Endothelial cell (in vitro differentiated cells): ENCODE results near the gene BET1L. TPM values are rescaled to one million over a fixed set of nuclear protein-coding genes. Genes with fewer than 3 reads are reported as not detected.

ENCODE experiments used
- DNase-seq: peaks from one replicate; pipeline ENCODE4 v3.0.0; 2021; ENCODE audit warnings: low spot score
- H3K27ac Mint-ChIP-seq: one replicate; pipeline ENCODE4 v1.8.0; 2021; ENCODE audit warnings: mixed read lengths, inconsistent platforms; ENCODE audit not compliant: unreplicated experiment
- H3K27me3 Mint-ChIP-seq: one replicate; pipeline ENCODE4 v1.8.0; 2021; ENCODE audit warnings: mild to moderate bottlenecking, moderate library complexity, mixed read lengths, inconsistent platforms; ENCODE audit not compliant: unreplicated experiment
- H3K36me3 Mint-ChIP-seq: one replicate; pipeline ENCODE4 v1.8.0; 2021; ENCODE audit warnings: mild to moderate bottlenecking, low read depth, mixed read lengths, inconsistent platforms; ENCODE audit not compliant: unreplicated experiment
- H3K4me1 Mint-ChIP-seq: one replicate; pipeline ENCODE4 v1.8.0; 2021; ENCODE audit warnings: mild to moderate bottlenecking, mixed read lengths, inconsistent platforms; ENCODE audit not compliant: unreplicated experiment
- H3K4me3 Mint-ChIP-seq: one replicate; pipeline ENCODE4 v1.8.0; 2021; ENCODE audit warnings: mild to moderate bottlenecking, mixed read lengths, inconsistent platforms; ENCODE audit not compliant: unreplicated experiment
- H3K9me3 Mint-ChIP-seq: one replicate; pipeline ENCODE4 v1.8.0; 2021; ENCODE audit warnings: mixed read lengths, inconsistent platforms; ENCODE audit not compliant: unreplicated experiment
- CTCF ChIP-seq: fragments of 200-600 bp; sonication (generic); IDR thresholded peaks from one replicate; pipeline ENCODE4 v1.5.0; 2021; ENCODE audit warnings: antibody characterized with exemption; ENCODE audit not compliant: unreplicated experiment
- total RNA-seq: library from RNA; stranded (reverse); fragmentation: NEBNext Ultra II Directional; extraction: Animal tissue kit (Norgen Biotek cat#: 25700); gene quantifications from one replicate; pipeline ENCODE4 v1.2.1, GENCODE V29; 2021; ENCODE audit not compliant: unreplicated experiment

Gene BET1L
- total RNA-seq, 1 donor from 2014 or later, result 64.4 TPM

DNA sequence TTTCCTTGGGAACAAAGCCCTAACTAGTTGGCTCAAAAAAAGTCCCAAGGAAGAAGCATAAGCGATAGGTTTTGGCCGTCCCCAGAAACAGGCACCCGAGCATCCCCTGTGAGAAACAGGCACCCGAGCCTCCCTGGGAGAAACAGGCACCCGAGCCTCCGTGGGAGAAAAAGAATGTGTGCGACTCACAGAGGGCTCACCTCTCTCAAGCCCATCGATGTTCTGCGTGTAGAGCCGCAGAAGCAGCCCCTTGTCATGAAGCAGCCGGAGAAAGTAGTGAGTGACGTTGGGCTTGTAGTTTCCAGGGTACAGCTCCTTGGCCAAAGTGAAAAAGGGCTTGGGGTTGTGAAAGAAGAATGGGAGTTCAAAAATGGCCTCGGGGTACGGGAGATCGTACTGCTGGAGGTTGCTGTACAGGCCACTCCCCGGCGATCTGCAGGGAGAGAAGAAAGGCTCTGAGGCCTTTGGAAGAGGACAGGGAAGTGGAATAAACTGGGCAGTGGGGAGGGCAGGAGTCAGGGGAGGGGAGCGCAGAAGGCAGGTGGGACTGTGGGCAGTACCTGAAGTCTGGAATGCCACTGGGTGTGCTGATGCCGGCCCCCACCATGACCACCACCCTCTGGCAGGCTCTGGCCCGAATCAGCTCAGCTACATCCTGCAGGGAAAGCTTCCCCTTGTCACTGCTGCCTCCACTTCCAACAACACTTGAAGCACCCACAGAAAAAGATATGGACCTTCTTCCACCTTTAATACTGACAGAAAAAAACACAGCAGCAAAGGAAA lies 25.8 kb upstream of the BET1L start:
- Mint-ChIP-seq H3K4me3 (no peak overlapping the region), H3K27ac (no peak overlapping the region), H3K27me3 (peaks cover 9% of the 10 kb centered on the region), H3K9me3 (no peaks in the 10 kb centered on the region), H3K4me1 (peaks cover 3% of the 10 kb centered on the region), H3K36me3 (peaks cover 5% of the 10 kb centered on the region)
- no peak for DNase-seq
- no peak for TF ChIP-seq CTCF

- Mint-ChIP-seq H3K4me3 (no peak overlapping the region), H3K27me3 (peaks cover 3% of the 10 kb centered on the region), H3K9me3 (no peaks in the 10 kb centered on the region), H3K4me1 (no peaks in the 10 kb centered on the region), H3K27ac (no peak overlapping the region), H3K36me3 (peaks cover 1% of the 10 kb centered on the region)
- no peak for DNase-seq
- TF ChIP-seq CTCF, result no peak
These were observed 23.2 kb upstream of the BET1L start for GRCh38 chr11:230431-230830.

DNA sequence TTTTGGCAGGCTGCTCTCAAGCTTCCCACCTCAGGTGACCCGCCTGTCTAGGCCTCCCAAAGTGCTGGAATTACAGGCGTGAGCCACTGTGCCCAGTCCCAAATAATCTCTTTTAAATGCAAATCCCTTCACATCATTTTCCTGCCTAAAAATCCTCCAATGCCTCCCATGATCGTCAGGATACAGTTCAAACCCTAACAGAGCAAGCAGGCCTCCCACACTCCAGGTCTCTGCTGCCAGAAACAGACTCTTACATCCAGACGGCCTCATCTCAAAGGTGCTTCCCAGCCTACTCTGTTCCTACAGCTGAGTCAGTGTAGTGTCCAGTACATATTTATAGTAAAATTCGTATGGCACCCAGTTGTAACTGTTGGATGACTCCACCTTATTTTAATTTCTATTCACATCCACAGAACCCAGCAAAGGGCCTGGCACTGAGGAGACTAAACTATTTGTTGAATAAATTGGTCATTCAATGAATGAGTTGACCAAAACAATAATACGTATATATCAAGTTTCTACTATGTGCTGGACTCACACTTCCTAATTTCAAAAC lies 20.7 kb upstream of the BET1L start:
- no peak overlapping the region for H3K27ac Mint-ChIP-seq
- no peaks in the 10 kb centered on the region for H3K9me3 Mint-ChIP-seq
- no peak for DNase-seq
- H3K4me1 Mint-ChIP-seq, result no peaks in the 10 kb centered on the region
- H3K27me3 Mint-ChIP-seq, result peaks cover 1% of the 10 kb centered on the region
- TF ChIP-seq CTCF, result no peak
- H3K4me3 Mint-ChIP-seq, result no peak overlapping the region
- peaks cover 4% of the 10 kb centered on the region for H3K36me3 Mint-ChIP-seq

DNA sequence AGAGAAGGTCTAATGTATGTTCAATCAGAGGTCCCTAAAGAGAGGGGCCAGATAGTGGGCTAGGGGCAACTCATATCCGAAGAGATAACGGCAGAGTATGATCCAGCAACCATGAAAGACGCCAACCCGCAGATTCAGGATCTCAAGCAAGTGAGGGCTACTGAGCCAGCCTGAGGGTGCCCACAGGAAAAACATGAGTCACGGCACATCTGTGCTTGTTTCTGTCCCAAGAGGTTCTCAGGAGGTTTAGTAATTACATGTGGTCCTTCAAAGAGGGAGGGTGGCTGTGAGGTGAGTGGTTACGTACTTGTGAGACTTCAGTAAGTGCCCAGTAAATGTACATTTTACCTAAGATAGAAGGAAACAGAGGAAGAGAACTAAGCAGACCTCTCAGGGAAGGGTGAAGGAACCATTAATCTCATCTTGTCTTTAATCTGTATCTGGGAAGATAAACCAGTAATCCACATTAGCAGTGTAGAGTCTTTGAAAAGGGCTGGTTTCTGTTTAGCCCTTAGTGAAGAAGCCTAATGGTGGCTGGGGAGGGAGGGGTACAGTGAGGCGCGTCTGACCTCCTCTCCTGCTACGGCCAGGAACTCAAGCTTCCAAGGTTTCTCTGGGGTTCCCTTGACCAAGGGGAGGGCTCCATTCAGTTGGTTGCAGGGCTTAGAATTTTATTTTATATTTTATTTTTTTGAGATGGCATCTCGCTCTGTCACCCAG lies 18.7 kb upstream of the BET1L start:
- H3K27ac Mint-ChIP-seq, result no peak overlapping the region
- no peak for TF ChIP-seq CTCF
- peaks cover 1% of the 10 kb centered on the region for H3K27me3 Mint-ChIP-seq
- no peaks in the 10 kb centered on the region for H3K4me1 Mint-ChIP-seq
- no peak overlapping the region for H3K4me3 Mint-ChIP-seq
- peaks cover 8% of the 10 kb centered on the region for H3K36me3 Mint-ChIP-seq
- no peaks in the 10 kb centered on the region for H3K9me3 Mint-ChIP-seq
- DNase-seq, result no peak

- Mint-ChIP-seq H3K9me3 (no peaks in the 10 kb centered on the region), H3K27me3 (peaks cover 1% of the 10 kb centered on the region), H3K27ac (no peak overlapping the region), H3K4me3 (no peak overlapping the region), H3K36me3 (peaks cover 12% of the 10 kb centered on the region), H3K4me1 (no peaks in the 10 kb centered on the region)
- no peak for TF ChIP-seq CTCF
- no peak for DNase-seq
These were observed 17.2 kb upstream of the BET1L start for GRCh38 chr11:224424-224823.
